Measurements from ENCODE around the gene DOCK4. TPM values are rescaled to one million over a fixed set of nuclear protein-coding genes. Genes with fewer than 3 reads are reported as not detected.

Gene DOCK4
- total RNA-seq, 1 donor from 2014 or later: 43.0 TPM

GRCh38 chr7:111864291-111864976 lies 341.8 kb downstream of the DOCK4 start:
- Mint-ChIP-seq H3K27ac (ENCODE audit: unreplicated experiment) (peak overlapping the region; percentile 50), H3K4me1 (ENCODE audit: low read depth) (peaks cover 29% of the 10 kb centered on the region), H3K36me3 (ENCODE audit: low read depth) (peaks cover 25% of the 10 kb centered on the region), H3K27me3 (ENCODE audit: low read depth) (no peaks in the 10 kb centered on the region), H3K4me3 (ENCODE audit: unreplicated experiment) (no peak overlapping the region), H3K9me3 (ENCODE audit: low read depth) (no peaks in the 10 kb centered on the region)
- TF ChIP-seq CTCF (IDR thresholded peaks at IDR 0.05): no peak
- no peak for DNase-seq (ENCODE audit: low spot score)

- TF ChIP-seq CTCF (IDR thresholded peaks at IDR 0.05): no peak
- Mint-ChIP-seq H3K4me3 (ENCODE audit: unreplicated experiment) (no peak overlapping the region), H3K36me3 (ENCODE audit: low read depth) (peaks cover 20% of the 10 kb centered on the region), H3K4me1 (ENCODE audit: low read depth) (peaks cover 29% of the 10 kb centered on the region), H3K9me3 (ENCODE audit: low read depth) (no peaks in the 10 kb centered on the region), H3K27me3 (ENCODE audit: low read depth) (no peaks in the 10 kb centered on the region), H3K27ac (ENCODE audit: unreplicated experiment) (no peak overlapping the region)
- no peak for DNase-seq (ENCODE audit: low spot score)
Measured at GRCh38 chr7:111863269-111863668, 342.9 kb downstream of the DOCK4 start.

- H3K27me3 Mint-ChIP-seq (ENCODE audit: low read depth): no peaks in the 10 kb centered on the region
- H3K36me3 Mint-ChIP-seq (ENCODE audit: low read depth): peaks cover 14% of the 10 kb centered on the region
- peaks cover 26% of the 10 kb centered on the region for H3K4me1 Mint-ChIP-seq (ENCODE audit: low read depth)
- no peak for DNase-seq (ENCODE audit: low spot score)
- H3K4me3 Mint-ChIP-seq (ENCODE audit: unreplicated experiment): no peak overlapping the region
- no peaks in the 10 kb centered on the region for H3K9me3 Mint-ChIP-seq (ENCODE audit: low read depth)
- no peak overlapping the region for H3K27ac Mint-ChIP-seq (ENCODE audit: unreplicated experiment)
- TF ChIP-seq CTCF (IDR thresholded peaks at IDR 0.05): no peak
Measured at GRCh38 chr7:111860248-111860647, 346.0 kb downstream of the DOCK4 start.

GRCh38 chr7:111858331-111858730 lies 347.9 kb downstream of the DOCK4 start:
- TF ChIP-seq CTCF (IDR thresholded peaks at IDR 0.05): no peak
- no peak overlapping the region for H3K4me3 Mint-ChIP-seq (ENCODE audit: unreplicated experiment)
- H3K27me3 Mint-ChIP-seq (ENCODE audit: low read depth): no peaks in the 10 kb centered on the region
- peaks cover 17% of the 10 kb centered on the region for H3K36me3 Mint-ChIP-seq (ENCODE audit: low read depth)
- DNase-seq (ENCODE audit: low spot score): no peak
- no peaks in the 10 kb centered on the region for H3K9me3 Mint-ChIP-seq (ENCODE audit: low read depth)
- H3K4me1 Mint-ChIP-seq (ENCODE audit: low read depth): peaks cover 14% of the 10 kb centered on the region
- H3K27ac Mint-ChIP-seq (ENCODE audit: unreplicated experiment): no peak overlapping the region

GRCh38 chr7:111855842-111856227 lies 350.4 kb downstream of the DOCK4 start:
- H3K9me3 Mint-ChIP-seq (ENCODE audit: low read depth): no peaks in the 10 kb centered on the region
- H3K36me3 Mint-ChIP-seq (ENCODE audit: low read depth): peaks cover 18% of the 10 kb centered on the region

More at GRCh38 chr7:111855842-111856227, 350.4 kb downstream of the DOCK4 start:
- Mint-ChIP-seq H3K4me3 (ENCODE audit: unreplicated experiment) (no peak overlapping the region), H3K27me3 (ENCODE audit: low read depth) (no peaks in the 10 kb centered on the region), H3K4me1 (ENCODE audit: low read depth) (peaks cover 13% of the 10 kb centered on the region), H3K27ac (ENCODE audit: unreplicated experiment) (no peak overlapping the region)
- DNase-seq (ENCODE audit: low spot score): no peak
- TF ChIP-seq CTCF (IDR thresholded peaks at IDR 0.05): no peak
